Neuron (in vitro differentiated cells): ENCODE results near the gene CPA5.

Experiments
- H2AFZ ChIP-seq: one replicate; pipeline ENCODE4 v1.6.1; 2013; ENCODE audit warnings: low read depth, mild to moderate bottlenecking, inconsistent platforms, low read length, moderate library complexity
- H3K27me3 ChIP-seq: one replicate; pipeline ENCODE4 v1.6.1; 2013; ENCODE audit warnings: low read length; ENCODE audit not compliant: insufficient read depth
- H3K36me3 ChIP-seq: one replicate; pipeline ENCODE4 v1.6.1; 2013; ENCODE audit warnings: low read length; ENCODE audit not compliant: insufficient read depth
- H3K4me1 ChIP-seq: one replicate; pipeline ENCODE4 v1.6.1; 2013; ENCODE audit warnings: low read length; ENCODE audit not compliant: insufficient read depth
- H3K4me3 ChIP-seq: 2 replicates; pipeline ENCODE4 v1.5.1; 2013; ENCODE audit warnings: mild to moderate bottlenecking, low read length, moderate library complexity
- H3K9me3 ChIP-seq: one replicate; pipeline ENCODE4 v1.6.1; 2013; ENCODE audit warnings: low read length

Gene CPA5

DNA sequence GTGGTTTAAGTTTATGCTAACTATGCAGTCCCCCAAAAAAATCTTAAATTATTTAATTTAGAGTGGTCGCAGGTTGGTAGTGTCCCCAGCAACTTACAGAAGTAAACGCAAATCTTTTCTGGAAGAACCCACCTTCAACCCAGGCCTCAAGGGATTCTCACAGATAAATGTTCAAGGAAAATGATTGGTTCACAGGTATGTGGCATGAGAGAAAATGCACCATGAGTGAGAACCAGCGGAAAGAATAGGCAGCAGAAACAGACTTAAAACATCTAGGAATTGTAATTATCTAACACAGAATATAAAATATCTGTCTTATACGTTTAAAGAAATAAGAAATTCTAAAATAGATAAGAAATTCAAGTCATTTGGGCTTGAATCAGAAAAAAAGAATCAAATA lies 2.7 kb upstream of the CPA5 start:
- Histone ChIP-seq H3K9me3 (no peaks in the 10 kb centered on the region), H3K36me3 (no peaks in the 10 kb centered on the region), H3K27me3 (no peaks in the 10 kb centered on the region), H2AFZ (no peak overlapping the region), H3K4me3 (no peak overlapping the region), H3K4me1 (peaks cover 29% of the 10 kb centered on the region)

- peaks cover 29% of the 10 kb centered on the region for H3K4me1 ChIP-seq
- H3K9me3 ChIP-seq = no peaks in the 10 kb centered on the region
- H2AFZ ChIP-seq = no peak overlapping the region
- H3K27me3 ChIP-seq = no peaks in the 10 kb centered on the region
- no peaks in the 10 kb centered on the region for H3K36me3 ChIP-seq
- no peak overlapping the region for H3K4me3 ChIP-seq
These were observed 1.8 kb upstream of the CPA5 start for GRCh38 chr7:130342701-130343380.

DNA sequence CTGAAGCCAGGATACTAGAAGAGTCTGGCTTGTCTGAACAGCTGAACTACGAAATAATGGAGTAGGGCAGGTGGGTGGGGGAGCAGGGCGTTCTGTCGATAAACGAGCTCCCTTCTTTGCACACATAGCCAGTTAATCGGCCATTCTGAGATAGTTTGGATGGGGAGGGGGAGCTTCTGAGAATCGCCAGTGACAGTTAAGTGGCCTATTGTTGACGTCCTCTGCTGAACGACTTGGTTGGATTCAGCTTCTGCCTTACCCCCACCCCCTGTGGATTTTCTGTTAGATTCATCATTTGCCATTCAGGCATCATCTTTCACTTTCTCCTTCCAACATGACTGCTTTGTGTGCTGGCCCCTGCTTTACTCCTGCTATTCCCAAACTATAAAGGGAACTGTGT lies 520 bp downstream of the CPA5 start:
- Histone ChIP-seq H2AFZ (no peak overlapping the region), H3K9me3 (no peaks in the 10 kb centered on the region), H3K36me3 (no peaks in the 10 kb centered on the region), H3K27me3 (no peaks in the 10 kb centered on the region), H3K4me1 (peaks cover 36% of the 10 kb centered on the region), H3K4me3 (peak overlapping the region; percentile 31)

DNA sequence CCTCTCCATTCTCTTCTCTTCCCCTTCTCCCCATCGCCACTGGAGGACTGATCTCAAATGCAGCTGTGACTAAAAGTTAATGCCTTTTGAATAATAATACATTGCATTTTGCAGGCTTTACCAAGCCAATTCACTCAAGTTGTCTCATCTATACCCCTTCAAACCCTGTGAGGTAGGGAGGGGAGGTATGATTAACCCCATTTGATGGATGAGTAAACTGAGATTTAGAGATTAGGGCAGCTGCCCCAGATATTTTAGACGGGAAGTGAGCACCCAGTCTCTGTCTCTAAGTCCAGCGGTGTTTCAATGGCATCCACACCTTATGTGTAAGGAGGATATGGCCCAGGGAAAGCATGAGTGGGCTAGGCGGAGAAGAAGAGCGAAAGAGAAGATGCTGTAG lies 1.1 kb downstream of the CPA5 start:
- Histone ChIP-seq H3K4me1 (peaks cover 42% of the 10 kb centered on the region), H3K9me3 (no peaks in the 10 kb centered on the region), H3K4me3 (no peak overlapping the region), H3K27me3 (no peaks in the 10 kb centered on the region), H2AFZ (no peak overlapping the region), H3K36me3 (no peaks in the 10 kb centered on the region)

DNA sequence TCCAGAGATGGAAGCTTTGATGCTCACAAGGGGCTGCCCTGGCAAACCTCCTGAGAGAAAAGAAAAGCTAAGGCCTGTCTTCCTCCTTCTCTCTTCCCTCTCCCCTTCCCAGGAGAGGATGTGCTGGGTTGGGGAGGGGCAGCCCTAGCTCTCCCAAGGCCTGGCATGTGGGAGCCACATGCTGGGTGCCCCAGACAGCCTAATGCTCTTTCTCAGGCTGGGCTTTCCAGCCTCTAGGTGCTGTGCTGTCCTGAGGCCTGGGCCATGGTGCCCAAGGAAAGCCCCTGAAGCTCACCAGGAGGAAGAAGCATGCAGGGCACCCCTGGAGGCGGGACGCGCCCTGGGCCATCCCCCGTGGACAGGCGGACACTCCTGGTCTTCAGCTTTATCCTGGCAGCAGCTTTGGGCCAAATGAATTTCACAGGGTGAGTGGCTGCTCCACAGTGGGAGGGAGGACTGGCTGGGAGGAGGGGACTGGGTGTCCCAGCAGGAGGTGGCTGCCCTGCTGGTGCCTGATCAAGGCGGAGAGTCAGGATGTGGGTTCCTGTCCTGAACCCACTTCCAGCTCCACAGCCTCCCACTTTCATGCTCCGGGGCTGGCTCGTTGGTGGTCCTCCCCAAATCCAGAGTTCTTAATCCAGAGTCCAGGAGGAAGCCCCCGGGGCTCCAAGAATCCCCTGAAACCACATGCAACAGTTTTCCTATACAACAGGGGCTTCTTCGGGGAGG lies 1.7 kb downstream of the CPA5 start:
- Histone ChIP-seq H3K36me3 (no peaks in the 10 kb centered on the region), H3K4me3 (no peak overlapping the region), H2AFZ (no peak overlapping the region), H3K27me3 (no peaks in the 10 kb centered on the region), H3K9me3 (no peaks in the 10 kb centered on the region), H3K4me1 (peaks cover 48% of the 10 kb centered on the region)

GRCh38 chr7:130346941-130347340 lies 2.3 kb downstream of the CPA5 start:
- H3K9me3 ChIP-seq = no peaks in the 10 kb centered on the region
- no peak overlapping the region for H3K4me3 ChIP-seq
- no peaks in the 10 kb centered on the region for H3K27me3 ChIP-seq
- no peak overlapping the region for H2AFZ ChIP-seq
- peaks cover 54% of the 10 kb centered on the region for H3K4me1 ChIP-seq
- no peaks in the 10 kb centered on the region for H3K36me3 ChIP-seq

GRCh38 chr7:130349911-130350782 lies 5.5 kb downstream of the CPA5 start:
- no peaks in the 10 kb centered on the region for H3K27me3 ChIP-seq
- no peaks in the 10 kb centered on the region for H3K36me3 ChIP-seq
- H3K4me1 ChIP-seq = peaks cover 59% of the 10 kb centered on the region
- no peak overlapping the region for H2AFZ ChIP-seq
- no peaks in the 10 kb centered on the region for H3K9me3 ChIP-seq
- H3K4me3 ChIP-seq = peak overlapping the region; percentile 47

GRCh38 chr7:130350945-130351790 lies 6.6 kb downstream of the CPA5 start:
- H3K4me1 ChIP-seq = peaks cover 55% of the 10 kb centered on the region
- H3K9me3 ChIP-seq = no peaks in the 10 kb centered on the region
- peak overlapping the region; percentile 25 for H2AFZ ChIP-seq
- H3K4me3 ChIP-seq = peak overlapping the region; percentile 47
- H3K36me3 ChIP-seq = no peaks in the 10 kb centered on the region
- H3K27me3 ChIP-seq = no peaks in the 10 kb centered on the region

DNA sequence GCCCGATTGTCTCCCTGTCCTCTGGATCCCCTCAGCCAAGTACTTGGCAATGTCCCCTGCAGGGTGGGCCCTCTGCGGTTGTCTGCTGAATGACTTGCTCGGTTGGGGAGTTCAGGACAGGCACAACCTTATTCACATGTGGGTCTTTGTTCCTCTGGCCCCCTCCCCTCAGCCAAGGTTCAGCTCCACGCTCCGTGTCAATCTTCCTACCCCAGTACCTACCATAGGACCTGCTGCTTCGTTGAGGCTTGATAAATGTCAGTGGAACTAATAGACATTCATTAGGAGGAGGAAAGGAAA lies 7.1 kb downstream of the CPA5 start:
- H3K4me1 ChIP-seq = peaks cover 56% of the 10 kb centered on the region
- no peaks in the 10 kb centered on the region for H3K27me3 ChIP-seq
- H3K4me3 ChIP-seq = peak overlapping the region; percentile 47
- no peaks in the 10 kb centered on the region for H3K9me3 ChIP-seq
- H3K36me3 ChIP-seq = no peaks in the 10 kb centered on the region
- no peak overlapping the region for H2AFZ ChIP-seq

GRCh38 chr7:130352194-130353074 lies 7.8 kb downstream of the CPA5 start:
- H3K4me3 ChIP-seq = peak overlapping the region; percentile 47
- H2AFZ ChIP-seq = no peak overlapping the region
- H3K36me3 ChIP-seq = no peaks in the 10 kb centered on the region
- no peaks in the 10 kb centered on the region for H3K9me3 ChIP-seq
- H3K27me3 ChIP-seq = no peaks in the 10 kb centered on the region
- H3K4me1 ChIP-seq = peaks cover 59% of the 10 kb centered on the region

GRCh38 chr7:130353196-130353595 lies 8.6 kb downstream of the CPA5 start:
- H3K4me3 ChIP-seq = no peak overlapping the region
- no peaks in the 10 kb centered on the region for H3K9me3 ChIP-seq
- no peak overlapping the region for H2AFZ ChIP-seq
- no peaks in the 10 kb centered on the region for H3K27me3 ChIP-seq
- H3K4me1 ChIP-seq = peaks cover 59% of the 10 kb centered on the region
- no peaks in the 10 kb centered on the region for H3K36me3 ChIP-seq
